HG02610 (cell line): ENCODE measurements around the gene HOXB7.

ENCODE experiments used
- ATAC-seq: cut with Tn5 transposase; IDR thresholded peaks from one replicate; pipeline ENCODE4 v1.9.1; 2021; ENCODE audit warnings: mild to moderate bottlenecking, moderate library complexity; ENCODE audit not compliant: unreplicated experiment

HOXB7 gene

DNA sequence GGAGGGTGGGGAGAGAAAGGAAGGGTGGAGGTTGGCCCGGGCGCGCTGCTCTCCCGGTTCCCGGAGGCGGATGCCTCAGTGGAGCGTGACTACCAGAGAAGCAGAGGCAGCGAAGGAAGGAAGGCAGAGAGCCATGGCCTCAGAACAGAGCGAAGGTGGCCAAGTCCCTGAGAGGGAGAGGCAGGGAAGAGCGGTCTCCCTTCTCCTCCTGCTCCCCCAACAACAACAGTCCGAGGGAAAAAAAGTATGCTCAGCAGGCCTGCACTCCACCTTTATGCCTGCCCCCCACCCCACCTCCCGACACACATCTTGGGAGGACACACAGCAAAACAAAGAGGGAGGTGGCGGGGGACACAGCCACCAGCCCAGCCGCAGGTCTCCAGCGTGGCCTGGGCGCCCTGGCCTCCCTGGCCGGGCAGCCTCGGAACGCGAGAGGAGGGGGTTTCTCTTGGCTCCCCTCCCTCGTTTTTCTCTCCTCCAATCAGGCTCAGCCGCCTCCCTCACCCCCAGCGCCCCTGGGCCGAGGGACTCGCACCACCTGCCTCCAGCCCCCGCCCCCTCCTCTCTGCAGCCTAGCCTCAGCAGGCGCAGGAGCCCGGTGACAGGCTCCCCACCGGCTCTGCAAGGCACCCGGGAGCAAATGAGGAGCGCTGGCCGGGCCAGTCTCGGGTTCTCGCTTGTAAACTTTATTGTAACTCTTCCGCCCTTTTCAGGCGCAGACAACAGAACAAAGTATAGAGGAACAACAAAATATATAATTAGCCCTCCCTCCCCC is 1.1 kb upstream of the HOXB7 start:
- ATAC-seq = no peak

GRCh38 chr17:48611213-48611612 is 396 bp upstream of the HOXB7 start:
- no peak for ATAC-seq

GRCh38 chr17:48609759-48610281 is 997 bp downstream of the HOXB7 start:
- ATAC-seq = no peak

DNA sequence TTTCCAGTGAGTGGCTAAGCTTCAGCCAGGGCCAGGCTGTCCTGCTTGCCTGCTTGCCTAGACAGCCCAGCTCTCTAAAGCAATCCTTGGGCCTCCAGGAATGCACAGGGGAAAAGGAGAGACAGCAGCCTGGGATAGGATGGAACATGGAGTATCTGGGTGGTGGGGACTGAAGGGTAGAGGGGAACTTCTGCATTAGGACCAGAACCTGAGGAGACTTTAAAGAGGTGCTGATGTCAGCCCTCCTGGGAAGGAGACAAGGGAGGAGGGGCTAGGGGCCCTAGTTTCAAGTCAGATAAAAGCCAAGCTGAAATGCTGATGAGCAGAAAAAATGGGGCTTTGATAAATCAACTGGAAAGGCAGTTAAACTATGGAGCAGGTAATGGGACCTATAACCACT is 1.8 kb downstream of the HOXB7 start:
- ATAC-seq = no peak

GRCh38 chr17:48608494-48608834 is 2.4 kb downstream of the HOXB7 start:
- no peak for ATAC-seq

DNA sequence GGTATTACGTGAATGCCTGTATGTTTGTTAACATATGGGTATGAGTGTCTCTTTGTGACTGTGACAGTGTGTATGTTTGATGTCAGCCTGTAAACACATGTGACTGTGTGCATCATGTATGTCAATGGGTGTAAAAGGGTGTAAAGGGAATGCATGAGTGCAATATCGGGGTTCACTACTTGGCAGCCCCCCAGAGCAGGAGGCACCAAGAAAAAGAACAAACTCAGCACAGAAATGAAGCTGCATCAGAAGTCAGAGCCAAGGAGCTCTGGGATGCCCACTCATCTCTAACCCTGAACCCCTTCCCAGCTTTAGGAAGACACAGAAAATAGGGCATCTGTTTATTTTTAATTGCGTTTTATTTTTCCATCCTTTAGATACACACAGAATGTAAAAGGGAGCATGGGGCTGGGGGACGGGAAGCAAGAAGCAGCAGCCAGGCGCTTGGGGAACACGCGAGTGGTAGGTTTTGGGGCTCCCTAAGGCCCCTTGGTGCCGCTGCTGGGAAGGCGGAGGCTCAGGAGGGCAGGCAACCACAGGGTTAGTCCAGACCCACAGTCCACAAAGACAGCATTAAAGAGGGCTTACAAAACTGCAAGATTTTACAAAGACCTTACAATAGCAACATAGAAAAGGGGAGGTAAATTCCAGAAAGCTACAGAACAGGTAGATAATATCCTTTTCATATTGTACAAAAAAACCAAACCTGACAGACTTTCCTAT is 3.8 kb downstream of the HOXB7 start:
- ATAC-seq = no peak

- ATAC-seq = no peak
Observed at GRCh38 chr17:48605991-48606891, 4.6 kb downstream of the HOXB7 start.

DNA sequence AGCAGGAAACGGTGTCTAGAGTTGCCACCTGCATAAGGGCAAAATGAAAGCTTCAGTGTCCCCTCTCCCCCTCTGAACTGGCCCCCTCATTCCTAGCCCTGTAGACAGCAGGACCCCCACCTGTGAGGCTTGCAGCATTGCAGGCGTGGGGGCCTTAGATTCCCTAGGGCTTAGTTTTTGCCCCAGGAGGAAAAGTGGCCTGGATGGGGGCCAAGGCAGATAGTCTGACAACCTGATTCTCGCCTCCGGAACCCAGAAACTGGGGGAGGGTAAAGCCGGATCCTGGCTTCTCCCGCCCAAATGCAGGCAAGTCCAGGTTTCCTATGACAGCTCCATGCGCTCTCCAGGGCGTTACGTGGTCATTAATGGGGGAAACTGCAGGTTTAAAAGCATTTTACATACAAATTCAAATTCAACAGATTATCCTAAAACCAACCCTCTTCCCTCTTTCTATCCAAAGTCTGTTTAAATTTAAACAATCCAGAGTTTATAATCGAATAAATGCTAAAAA is 5.4 kb downstream of the HOXB7 start:
- ATAC-seq = no peak

- ATAC-seq = no peak
Observed at GRCh38 chr17:48604770-48605329, 6.0 kb downstream of the HOXB7 start, which contains the start of gene HOXB6. Gene HOXB6 (minus strand): TSS chr17:48604986. CDS start chr17:48598150, 6,836 bp downstream.

DNA sequence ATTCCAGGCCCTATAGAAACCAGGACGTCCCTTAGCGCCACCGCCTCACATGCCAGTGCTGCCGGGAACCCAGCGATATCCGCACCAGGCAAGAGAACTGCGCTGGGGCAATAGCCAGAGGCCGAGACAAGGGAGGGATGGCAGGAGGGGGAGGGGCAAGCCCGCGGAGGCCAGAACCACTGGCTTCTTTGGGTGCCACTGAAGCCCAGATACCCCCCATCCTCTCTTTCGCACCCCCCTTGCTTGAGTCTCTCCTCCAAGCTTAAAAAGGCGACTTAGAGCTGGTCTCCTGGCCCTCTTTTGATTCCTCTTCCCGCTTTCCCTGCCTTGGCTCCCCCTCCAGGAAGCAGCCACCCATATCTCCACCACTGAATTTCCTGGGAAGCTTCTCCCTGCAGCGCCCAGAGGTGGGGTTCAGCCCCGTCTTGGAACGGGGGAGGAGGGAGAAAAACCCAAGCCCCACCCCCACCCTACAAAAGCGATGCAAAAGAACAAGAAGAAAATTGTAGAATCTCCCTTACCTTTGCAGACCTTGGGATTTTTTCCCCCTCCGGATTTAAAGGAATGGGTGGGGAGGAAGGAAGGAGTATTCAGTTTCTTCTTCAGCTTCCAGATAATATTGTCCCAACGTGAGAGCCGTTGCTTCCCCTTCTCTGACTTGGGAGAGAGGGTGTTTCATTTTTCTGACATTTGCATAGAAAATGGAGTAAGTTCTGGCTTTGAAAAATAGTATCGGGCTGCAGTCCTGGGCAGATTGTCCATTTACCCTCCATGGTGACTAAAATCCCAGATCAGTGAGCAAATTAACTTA is 6.7 kb downstream of the HOXB7 start:
- ATAC-seq = no peak

GRCh38 chr17:48601539-48602425 is 9.0 kb downstream of the HOXB7 start:
- no peak for ATAC-seq

DNA sequence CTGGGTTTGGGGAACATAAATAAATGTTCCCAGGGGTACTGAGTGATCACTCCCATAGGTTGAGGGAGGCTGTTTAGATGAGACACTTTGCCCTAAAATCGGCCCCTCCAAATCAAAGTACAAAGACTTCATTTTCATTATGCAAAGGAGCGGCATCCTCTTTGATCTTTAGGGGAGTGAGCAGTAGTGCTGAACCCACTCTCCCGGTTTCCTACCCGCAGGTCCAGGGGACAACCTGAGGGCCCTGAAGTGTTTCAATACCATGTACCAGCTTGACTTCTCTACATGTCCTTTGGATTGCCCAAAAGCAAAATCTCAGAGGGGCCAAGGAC is 9.6 kb downstream of the HOXB7 start:
- no peak for ATAC-seq

GRCh38 chr17:48600244-48601098 is 10.3 kb downstream of the HOXB7 start:
- ATAC-seq = no peak

DNA sequence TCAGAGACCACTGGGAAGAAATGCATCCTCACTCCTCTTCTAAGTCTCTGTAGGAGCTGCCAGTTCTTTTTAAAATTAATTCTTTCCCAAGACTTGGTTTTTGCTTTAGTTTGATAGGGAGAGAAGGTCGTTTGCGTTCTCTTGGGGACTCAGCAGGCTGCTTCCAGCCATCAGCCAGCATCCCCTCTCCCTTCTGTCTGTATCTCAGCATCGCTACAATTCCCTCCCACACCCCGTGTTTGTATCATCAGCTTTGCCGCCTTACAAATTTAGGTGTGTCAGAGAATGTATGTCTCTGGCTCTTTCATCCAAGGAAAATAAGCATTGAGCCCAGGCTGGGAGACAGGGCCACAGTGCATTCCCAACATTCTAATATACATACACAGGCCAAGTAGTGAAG is 11.5 kb downstream of the HOXB7 start:
- ATAC-seq = no peak

GRCh38 chr17:48598736-48599135 is 12.1 kb downstream of the HOXB7 start:
- ATAC-seq = no peak

DNA sequence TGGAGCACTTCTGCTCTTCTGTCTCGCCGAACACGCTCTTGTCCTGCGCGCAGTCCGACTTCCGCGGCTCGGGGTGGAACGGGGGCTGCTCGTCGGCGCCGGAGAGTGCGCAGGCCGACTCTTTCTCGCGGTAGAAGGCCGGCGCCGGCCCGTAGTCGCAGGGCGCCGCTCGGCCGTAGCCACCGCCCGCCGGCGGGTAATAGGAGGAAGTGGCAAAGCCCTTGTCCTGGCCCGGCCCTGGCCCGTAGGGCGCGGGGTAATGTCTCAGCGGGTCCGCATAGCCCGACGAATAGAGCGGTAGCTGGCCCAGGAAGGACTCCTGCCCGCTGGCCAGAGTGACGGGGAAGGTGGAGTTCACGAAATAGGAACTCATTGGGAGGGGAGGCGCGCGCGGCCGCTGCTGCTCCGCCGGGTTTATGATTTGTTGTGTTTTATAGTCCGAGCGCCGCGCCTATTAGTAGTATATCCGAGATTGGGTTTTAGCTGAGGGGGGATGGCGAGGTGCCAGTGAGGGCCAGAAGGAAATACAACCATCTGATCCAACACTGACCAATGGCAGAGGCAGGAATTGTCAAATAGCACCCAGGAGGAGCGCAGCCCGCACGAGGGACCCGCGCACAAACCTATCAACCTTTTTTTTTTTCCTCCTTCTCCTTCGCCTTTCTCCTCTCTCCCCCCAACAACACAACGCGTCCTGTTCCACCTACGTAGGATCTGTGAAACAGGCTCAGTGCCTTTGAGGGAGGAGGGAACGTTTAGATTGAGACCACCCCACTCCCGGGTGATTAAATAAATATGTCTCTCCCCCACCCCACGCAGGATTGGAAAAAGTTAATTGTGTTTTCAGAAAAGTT is 12.8 kb downstream of the HOXB7 start:
- no peak for ATAC-seq

DNA sequence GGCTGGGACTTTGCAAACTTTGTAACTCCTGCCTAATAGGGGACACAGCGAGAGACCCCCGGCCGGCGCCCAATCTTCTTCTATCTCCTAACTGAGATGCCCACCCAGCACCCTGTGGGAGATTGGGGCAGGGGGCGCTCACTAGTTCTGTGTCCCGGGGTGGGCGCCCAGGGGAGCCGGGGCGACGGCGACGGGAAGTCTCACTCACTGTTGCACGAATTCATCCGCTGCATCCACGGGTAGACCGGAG is 13.4 kb downstream of the HOXB7 start:
- ATAC-seq = no peak
